Glutamatergic neuron (in vitro differentiated cells): ENCODE results near the gene BOD1L1. TPM values are rescaled to one million over a fixed set of nuclear protein-coding genes. Genes with fewer than 3 reads are reported as not detected.

ENCODE experiments used
- DNase-seq: peaks from one replicate; pipeline ENCODE4 v3.0.0; 2022
- H3K27ac Mint-ChIP-seq: one replicate; pipeline ENCODE4 v1.8.0; 2020; ENCODE audit warnings: mild to moderate bottlenecking, mixed read lengths, inconsistent platforms; ENCODE audit not compliant: unreplicated experiment
- H3K27me3 Mint-ChIP-seq: one replicate; pipeline ENCODE4 v1.8.0; 2020; ENCODE audit warnings: mild to moderate bottlenecking, moderate library complexity, mixed read lengths, inconsistent platforms; ENCODE audit not compliant: unreplicated experiment
- H3K36me3 Mint-ChIP-seq: one replicate; pipeline ENCODE4 v1.8.0; 2020; ENCODE audit warnings: mild to moderate bottlenecking, mixed read lengths, inconsistent platforms; ENCODE audit not compliant: unreplicated experiment
- H3K4me1 Mint-ChIP-seq: one replicate; pipeline ENCODE4 v1.8.0; 2020; ENCODE audit warnings: mild to moderate bottlenecking, low read depth, mixed read lengths, inconsistent platforms; ENCODE audit not compliant: unreplicated experiment
- H3K4me3 Mint-ChIP-seq: one replicate; pipeline ENCODE4 v1.8.0; 2020; ENCODE audit warnings: mild to moderate bottlenecking, mixed read lengths, inconsistent platforms; ENCODE audit not compliant: unreplicated experiment
- H3K9me3 Mint-ChIP-seq: one replicate; pipeline ENCODE4 v1.8.0; 2020; ENCODE audit warnings: mild to moderate bottlenecking, moderate library complexity, mixed read lengths, inconsistent platforms; ENCODE audit not compliant: unreplicated experiment
- CTCF ChIP-seq: fragments of 200-600 bp; sonication (generic); IDR thresholded peaks from one replicate; pipeline ENCODE4 v1.5.0; 2021; ENCODE audit not compliant: partially characterized antibody, unreplicated experiment
- total RNA-seq: library from RNA; stranded (reverse); fragmentation: NEBNext Ultra II Directional; extraction: Animal tissue kit (Norgen Biotek cat#: 25700); gene quantifications from one replicate; pipeline ENCODE4 v1.2.1, GENCODE V29; 2021; ENCODE audit not compliant: unreplicated experiment

Gene BOD1L1
- total RNA-seq, 1 donor from 2014 or later: 57.3 TPM

- no peak overlapping the region for H3K4me3 Mint-ChIP-seq
- no peak for DNase-seq
- H3K27me3 Mint-ChIP-seq: peaks cover 39% of the 10 kb centered on the region
- H3K9me3 Mint-ChIP-seq: peaks cover 4% of the 10 kb centered on the region
- peaks cover under 1% of the 10 kb centered on the region for H3K36me3 Mint-ChIP-seq
- no peak overlapping the region for H3K27ac Mint-ChIP-seq
- H3K4me1 Mint-ChIP-seq: no peaks in the 10 kb centered on the region
- no peak for TF ChIP-seq CTCF
Observed at GRCh38 chr4:13530823-13531624, 96.5 kb downstream of the BOD1L1 start.

GRCh38 chr4:13529128-13529919 is 98.2 kb downstream of the BOD1L1 start:
- Mint-ChIP-seq H3K9me3 (peaks cover 5% of the 10 kb centered on the region), H3K4me3 (no peak overlapping the region), H3K4me1 (no peaks in the 10 kb centered on the region), H3K27me3 (peaks cover 49% of the 10 kb centered on the region), H3K27ac (no peak overlapping the region), H3K36me3 (peaks cover 8% of the 10 kb centered on the region)
- no peak for DNase-seq
- no peak for TF ChIP-seq CTCF

GRCh38 chr4:13528821-13529127 is 98.8 kb downstream of the BOD1L1 start:
- H3K27me3 Mint-ChIP-seq: peaks cover 49% of the 10 kb centered on the region
- TF ChIP-seq CTCF: no peak
- DNase-seq: no peak
- H3K36me3 Mint-ChIP-seq: peaks cover 8% of the 10 kb centered on the region
- H3K27ac Mint-ChIP-seq: no peak overlapping the region
- H3K4me1 Mint-ChIP-seq: no peaks in the 10 kb centered on the region
- no peak overlapping the region for H3K4me3 Mint-ChIP-seq
- H3K9me3 Mint-ChIP-seq: peaks cover 8% of the 10 kb centered on the region

- Mint-ChIP-seq H3K27ac (no peak overlapping the region), H3K36me3 (peaks cover 8% of the 10 kb centered on the region), H3K4me3 (no peak overlapping the region), H3K4me1 (no peaks in the 10 kb centered on the region), H3K27me3 (peaks cover 50% of the 10 kb centered on the region), H3K9me3 (peaks cover 9% of the 10 kb centered on the region)
- DNase-seq: no peak
- TF ChIP-seq CTCF: no peak
Observed at GRCh38 chr4:13527981-13528820, 99.3 kb downstream of the BOD1L1 start.
